Panc1 (cell line): ENCODE results near the gene C4orf50. TPM values are rescaled to one million over a fixed set of nuclear protein-coding genes. Genes with fewer than 3 reads are reported as not detected.

Experiments used
- ATAC-seq: fragments of 200-7000 bp; cut with Tn5 transposase; 2 replicates; pipeline ENCODE4 v1.9.1; 2020; ENCODE audit warnings: mild to moderate bottlenecking, moderate library complexity
- BruUV-seq: library from RNA; stranded (reverse); fragments of 400-500 nt; replicated peaks from 2 replicates; lab custom pipeline; 2021; lab: Mats Ljungman, UMichigan
- CTCF ChIA-PET: fragments of 300-600 bp; sonication (Branson Sonifier 250); formaldehyde crosslinking; loops from one replicate; lab custom pipeline; 2022; ENCODE audit warnings: antibody characterized with exemption; lab: Charles Lee
- POLR2A ChIA-PET: fragments of 300-600 bp; sonication (Branson Sonifier 250); formaldehyde crosslinking; loops from one replicate; lab custom pipeline; 2022; ENCODE audit warnings: antibody characterized with exemption; lab: Charles Lee
- DNase-seq: peaks from one replicate; pipeline ENCODE4 v3.0.0-alpha.2; 2010; ENCODE audit warnings: low read depth, low spot score
- H3K27ac ChIP-seq: 2 replicates; pipeline ENCODE4 v1.5.1; 2011; ENCODE audit warnings: mild to moderate bottlenecking, low read length, inconsistent platforms
- H3K27me3 ChIP-seq: fragments of 200-500 bp; sonication (Bioruptor generic); 2 replicates; pipeline ENCODE4 v1.6.0; 2014; ENCODE audit warnings: low read length, inconsistent platforms; ENCODE audit not compliant: control insufficient read depth, insufficient read depth
- H3K36me3 ChIP-seq: fragments of 200-500 bp; sonication (Bioruptor generic); 2 replicates; pipeline ENCODE4 v1.5.1; 2014; ENCODE audit warnings: inconsistent platforms, mild to moderate bottlenecking, low read length, moderate library complexity; ENCODE audit not compliant: control insufficient read depth, insufficient read depth
- H3K4me1 ChIP-seq: 2 replicates; pipeline ENCODE4 v1.5.1; 2011; ENCODE audit warnings: inconsistent platforms, mild to moderate bottlenecking, low read length, moderate library complexity; ENCODE audit not compliant: control insufficient read depth, insufficient read depth
- H3K4me3 ChIP-seq, 2 experiments: 2 replicates each; pipeline ENCODE4 v1.5.1; 2011 to 2012; ENCODE audit warnings: low read depth in 2 of 2, low read length in 2 of 2, mild to moderate bottlenecking in 2 of 2, inconsistent platforms in 1 of 2, moderate library complexity in 1 of 2
- H3K9me3 ChIP-seq: fragments of 200-500 bp; sonication (Bioruptor generic); 2 replicates; pipeline ENCODE4 v1.5.1; 2014; ENCODE audit warnings: low read depth, mild to moderate bottlenecking, inconsistent platforms, low read length, moderate library complexity; ENCODE audit not compliant: control insufficient read depth, insufficient read depth
- POLR2AphosphoS5 ChIP-seq: IDR thresholded peaks from 2 replicates; pipeline ENCODE4 v1.6.1; 2012; ENCODE audit warnings: mild to moderate bottlenecking, low read depth, low read length, moderate library complexity
- SIN3A ChIP-seq: IDR thresholded peaks from 2 replicates; pipeline ENCODE4 v1.6.1; 2012; ENCODE audit warnings: low read depth, mild to moderate bottlenecking, low read length, moderate library complexity, borderline replicate concordance; ENCODE audit not compliant: insufficient read depth
- TCF7L2 ChIP-seq: IDR thresholded peaks from 2 replicates; pipeline ENCODE4 v1.6.1; 2011; ENCODE audit warnings: mild to moderate bottlenecking, low read depth, low read length, inconsistent platforms
- in situ Hi-C: cut with HindIII; loops from 2 replicates; pipeline ENCODE4 v1.10.0; 2016; ENCODE audit warnings: low sequenced_read_pairs, low pct_unique_long_range_greater_than_20kb
- intact Hi-C: fragments of 100-400 bp; cut with micrococcal nuclease; formaldehyde crosslinking; loops from one replicate; pipeline ENCODE4 v1.10.0; 2022; ENCODE audit not compliant: unreplicated experiment
- total RNA-seq: library from RNA; stranded (reverse); gene quantifications from one replicate; pipeline ENCODE4 v1.2.1, GENCODE V29; 2021; ENCODE audit not compliant: unreplicated experiment
- TF ChIP-seq, protein P1 (sequence below): fragments of 450-650 bp; IDR thresholded peaks from 2 replicates; pipeline ENCODE4 v1.5.1; 2017; ENCODE audit warnings: mild to moderate bottlenecking
- TF ChIP-seq, protein P2 (sequence below), 2 experiments: IDR thresholded peaks; 2 replicates each; pipeline ENCODE4 v1.6.1; 2011 to 2012; ENCODE audit warnings: low read depth in 2 of 2, control low read depth in 1 of 2, low read length in 1 of 2, mild to moderate bottlenecking in 1 of 2, moderate library complexity in 1 of 2; ENCODE audit not compliant: insufficient read depth in 1 of 2

Gene C4orf50
- total RNA-seq, 1 experiment from 2014 or later = under 0.01 TPM

- ATAC-seq (no peak), DNase-seq (no peak)
- H3K27me3 ChIP-seq = no peaks in the 10 kb centered on the region
- intact Hi-C loops (no loop called here), in situ Hi-C loops (no loop called here)
- no peaks in the 10 kb centered on the region for H3K9me3 ChIP-seq
- TF ChIP-seq SIN3A (no peak), POLR2AphosphoS5 (no peak), TCF7L2 (no peak)
- TF ChIP-seq, protein P1, sequence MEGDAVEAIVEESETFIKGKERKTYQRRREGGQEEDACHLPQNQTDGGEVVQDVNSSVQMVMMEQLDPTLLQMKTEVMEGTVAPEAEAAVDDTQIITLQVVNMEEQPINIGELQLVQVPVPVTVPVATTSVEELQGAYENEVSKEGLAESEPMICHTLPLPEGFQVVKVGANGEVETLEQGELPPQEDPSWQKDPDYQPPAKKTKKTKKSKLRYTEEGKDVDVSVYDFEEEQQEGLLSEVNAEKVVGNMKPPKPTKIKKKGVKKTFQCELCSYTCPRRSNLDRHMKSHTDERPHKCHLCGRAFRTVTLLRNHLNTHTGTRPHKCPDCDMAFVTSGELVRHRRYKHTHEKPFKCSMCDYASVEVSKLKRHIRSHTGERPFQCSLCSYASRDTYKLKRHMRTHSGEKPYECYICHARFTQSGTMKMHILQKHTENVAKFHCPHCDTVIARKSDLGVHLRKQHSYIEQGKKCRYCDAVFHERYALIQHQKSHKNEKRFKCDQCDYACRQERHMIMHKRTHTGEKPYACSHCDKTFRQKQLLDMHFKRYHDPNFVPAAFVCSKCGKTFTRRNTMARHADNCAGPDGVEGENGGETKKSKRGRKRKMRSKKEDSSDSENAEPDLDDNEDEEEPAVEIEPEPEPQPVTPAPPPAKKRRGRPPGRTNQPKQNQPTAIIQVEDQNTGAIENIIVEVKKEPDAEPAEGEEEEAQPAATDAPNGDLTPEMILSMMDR = no peak
- TF ChIP-seq, protein P2, sequence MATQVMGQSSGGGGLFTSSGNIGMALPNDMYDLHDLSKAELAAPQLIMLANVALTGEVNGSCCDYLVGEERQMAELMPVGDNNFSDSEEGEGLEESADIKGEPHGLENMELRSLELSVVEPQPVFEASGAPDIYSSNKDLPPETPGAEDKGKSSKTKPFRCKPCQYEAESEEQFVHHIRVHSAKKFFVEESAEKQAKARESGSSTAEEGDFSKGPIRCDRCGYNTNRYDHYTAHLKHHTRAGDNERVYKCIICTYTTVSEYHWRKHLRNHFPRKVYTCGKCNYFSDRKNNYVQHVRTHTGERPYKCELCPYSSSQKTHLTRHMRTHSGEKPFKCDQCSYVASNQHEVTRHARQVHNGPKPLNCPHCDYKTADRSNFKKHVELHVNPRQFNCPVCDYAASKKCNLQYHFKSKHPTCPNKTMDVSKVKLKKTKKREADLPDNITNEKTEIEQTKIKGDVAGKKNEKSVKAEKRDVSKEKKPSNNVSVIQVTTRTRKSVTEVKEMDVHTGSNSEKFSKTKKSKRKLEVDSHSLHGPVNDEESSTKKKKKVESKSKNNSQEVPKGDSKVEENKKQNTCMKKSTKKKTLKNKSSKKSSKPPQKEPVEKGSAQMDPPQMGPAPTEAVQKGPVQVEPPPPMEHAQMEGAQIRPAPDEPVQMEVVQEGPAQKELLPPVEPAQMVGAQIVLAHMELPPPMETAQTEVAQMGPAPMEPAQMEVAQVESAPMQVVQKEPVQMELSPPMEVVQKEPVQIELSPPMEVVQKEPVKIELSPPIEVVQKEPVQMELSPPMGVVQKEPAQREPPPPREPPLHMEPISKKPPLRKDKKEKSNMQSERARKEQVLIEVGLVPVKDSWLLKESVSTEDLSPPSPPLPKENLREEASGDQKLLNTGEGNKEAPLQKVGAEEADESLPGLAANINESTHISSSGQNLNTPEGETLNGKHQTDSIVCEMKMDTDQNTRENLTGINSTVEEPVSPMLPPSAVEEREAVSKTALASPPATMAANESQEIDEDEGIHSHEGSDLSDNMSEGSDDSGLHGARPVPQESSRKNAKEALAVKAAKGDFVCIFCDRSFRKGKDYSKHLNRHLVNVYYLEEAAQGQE (IDR thresholded peaks at IDR 0.05; ENCODE audit: insufficient read depth in 1 of 2, low read depth in 2 of 2, low read length in 1 of 2) = no peak
- no peaks in the 10 kb centered on the region for H3K36me3 ChIP-seq
- no peaks in the 10 kb centered on the region for H3K4me1 ChIP-seq
- no TSS peak for BruUV-seq
- CTCF ChIA-PET = interaction anchor here (1.1 kb wide), 1 partner anchor 10 kb away, joined by 3 read pairs; no protein-coding TSS in a partner anchor
- POLR2A ChIA-PET = no interaction called here
- H3K27ac ChIP-seq = no peak overlapping the region
- H3K4me3 ChIP-seq = no peak overlapping the region
Measured at GRCh38 chr4:5945171-5945570, 73.1 kb downstream of the C4orf50 start.

DNA sequence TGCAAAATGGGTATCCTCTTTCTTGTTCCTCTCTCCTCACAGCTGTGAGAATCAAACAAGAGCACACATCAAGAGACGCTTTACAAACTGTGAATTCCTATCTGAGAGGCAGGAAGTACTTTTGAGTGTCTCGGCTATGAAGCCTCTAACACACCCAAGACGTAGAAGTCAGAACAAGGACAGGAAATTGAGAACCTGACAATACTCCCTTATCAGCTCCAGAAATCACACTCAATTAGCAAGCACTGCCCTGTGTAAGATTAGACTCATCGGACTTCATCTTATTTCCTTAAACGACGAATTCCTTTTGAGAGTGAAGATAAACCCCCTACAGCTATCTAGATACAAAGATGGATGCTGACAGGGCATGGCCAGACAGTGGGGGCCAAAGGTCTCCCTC is 74.7 kb downstream of the C4orf50 start:
- Histone ChIP-seq H3K9me3 (no peaks in the 10 kb centered on the region), H3K27ac (no peak overlapping the region), H3K4me1 (no peaks in the 10 kb centered on the region), H3K4me3 (no peak overlapping the region), H3K36me3 (no peaks in the 10 kb centered on the region), H3K27me3 (no peaks in the 10 kb centered on the region)
- ChIA-PET POLR2A (no interaction called here), CTCF (no interaction called here)
- TF ChIP-seq, protein P1 = no peak
- TF ChIP-seq TCF7L2 (no peak), SIN3A (no peak)
- ATAC-seq = no peak
- BruUV-seq = no TSS peak
- intact Hi-C loops (no loop called here), in situ Hi-C loops (no loop called here)
- DNase-seq = no peak
